DND-41 (cell line): ENCODE data around the gene SAPCD2.

Experiments used
- CTCF ChIP-seq: IDR thresholded peaks from 2 replicates; pipeline ENCODE4 v1.5.1; 2012; ENCODE audit warnings: borderline replicate concordance, low read length, moderate library complexity, mild to moderate bottlenecking; ENCODE audit not compliant: poor library complexity, severe bottlenecking; ENCODE audit errors: extremely low read depth
- EZH2 ChIP-seq: IDR thresholded peaks from 3 replicates; pipeline ENCODE4 v1.6.1; 2012; ENCODE audit warnings: borderline replicate concordance, low read depth, mild to moderate bottlenecking, moderate library complexity, low read length, inconsistent platforms; ENCODE audit not compliant: severe bottlenecking

DNA sequence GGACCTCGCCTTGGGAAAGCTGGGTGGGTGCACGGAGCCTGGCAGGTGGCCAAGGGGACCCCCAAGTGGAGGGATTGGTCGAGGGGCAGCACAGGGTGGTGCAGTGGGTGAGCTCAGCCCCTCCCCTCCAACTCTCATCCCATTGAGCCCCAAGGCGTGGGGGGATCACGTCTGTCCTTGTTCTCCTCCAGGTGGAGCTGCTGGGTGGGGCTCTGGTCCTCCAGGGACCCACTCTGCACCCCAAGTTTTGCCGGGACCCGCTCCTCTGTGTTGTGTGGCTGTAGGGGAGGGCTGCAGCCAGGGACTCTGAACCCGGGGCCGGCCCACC lies 34.9 kb downstream of the SAPCD2 start:
- TF ChIP-seq CTCF, result no peak
- no peak for TF ChIP-seq EZH2
